HG02610 (cell line): ENCODE results near the gene CCT6A.
"Not testable (repeated sequence)": the region's sequence is repeated elsewhere in the genome, so short reads cannot be mapped to it uniquely, and the experiment has no call there.

ENCODE experiments used
- ATAC-seq: cut with Tn5 transposase; IDR thresholded peaks from one replicate; pipeline ENCODE4 v1.9.1; 2021; ENCODE audit warnings: mild to moderate bottlenecking, moderate library complexity; ENCODE audit not compliant: unreplicated experiment

The CCT6A gene

GRCh38 chr7:56051053-56051338 lies 569 bp upstream of the CCT6A start:
- ATAC-seq = no peak

GRCh38 chr7:56053379-56053778 lies 1.8 kb downstream of the CCT6A start:
- ATAC-seq = no peak

DNA sequence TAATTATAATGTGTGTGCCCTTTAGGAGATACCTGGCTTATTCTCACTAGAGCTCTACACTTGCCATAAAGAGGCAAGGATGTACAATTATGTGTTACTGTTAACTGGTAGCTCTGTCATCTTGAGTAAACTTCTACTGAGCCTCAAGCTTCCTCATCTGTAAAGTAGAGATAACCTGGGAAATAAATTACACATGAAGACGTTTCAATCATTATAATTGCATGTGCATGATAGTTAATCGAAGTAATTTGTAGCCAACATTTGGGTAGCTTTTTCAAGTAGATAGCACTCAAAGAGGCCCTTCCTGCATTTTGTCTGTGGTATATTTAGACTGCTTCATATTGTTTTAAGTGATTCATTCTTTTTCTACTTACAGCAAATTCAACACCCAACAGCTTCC lies 2.4 kb downstream of the CCT6A start:
- no peak for ATAC-seq

- no peak for ATAC-seq
These were observed 10.8 kb downstream of the CCT6A start for GRCh38 chr7:56062382-56062781.

DNA sequence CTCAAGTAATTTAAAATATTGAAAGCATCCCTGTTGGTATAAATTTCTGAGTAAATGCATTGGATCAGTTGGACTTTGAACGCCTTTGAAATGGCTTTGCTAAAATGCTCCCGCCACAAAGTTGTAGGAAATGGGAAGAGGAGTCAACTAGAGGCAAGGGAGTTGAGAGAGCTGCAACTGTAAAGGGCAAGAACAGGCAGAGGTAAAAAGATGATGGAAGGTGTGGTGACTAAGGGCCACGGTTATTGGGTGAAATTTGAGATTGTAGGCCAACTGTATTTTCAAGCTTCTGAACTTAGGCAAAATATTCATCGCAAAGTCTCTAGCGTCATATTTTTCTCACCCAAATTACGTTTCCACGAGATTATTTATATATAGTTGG lies 11.9 kb downstream of the CCT6A start:
- ATAC-seq = no peak

- ATAC-seq = peak; percentile 90
These were observed 12.5 kb downstream of the CCT6A start, which contains the start of gene SUMF2 for GRCh38 chr7:56063882-56064625. SUMF2 (plus strand) TSS chr7:56064286; CDS start chr7:56064312, 26 bp downstream.

DNA sequence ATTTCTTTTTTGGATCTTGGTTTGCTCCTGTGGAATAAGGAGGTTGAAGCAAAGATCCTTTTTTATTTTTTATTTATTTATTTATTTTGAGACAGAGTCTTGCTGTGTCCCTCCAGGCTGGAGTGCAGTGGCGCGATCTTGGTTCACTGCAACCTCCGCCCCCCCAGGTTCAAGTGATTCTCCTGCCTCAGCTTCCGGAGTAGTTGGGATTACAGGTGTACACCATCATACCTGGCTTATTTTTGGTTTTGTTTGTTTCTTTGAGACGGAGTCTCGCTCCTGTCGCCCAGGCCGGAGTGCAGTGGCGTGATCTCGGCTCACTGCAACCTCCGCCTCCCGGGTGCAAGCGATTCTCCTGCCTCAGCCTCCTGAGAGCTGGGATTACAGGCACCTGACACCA lies 14.8 kb downstream of the CCT6A start:
- not testable (repeated sequence) for ATAC-seq

GRCh38 chr7:56074371-56074791 lies 22.8 kb downstream of the CCT6A start:
- peak; percentile 86 for ATAC-seq

- ATAC-seq = no peak
These were observed 26.1 kb downstream of the CCT6A start for GRCh38 chr7:56077681-56078080.

GRCh38 chr7:56078196-56078595 lies 26.6 kb downstream of the CCT6A start:
- no peak for ATAC-seq

- no peak for ATAC-seq
These were observed 28.1 kb downstream of the CCT6A start for GRCh38 chr7:56079450-56080185.

DNA sequence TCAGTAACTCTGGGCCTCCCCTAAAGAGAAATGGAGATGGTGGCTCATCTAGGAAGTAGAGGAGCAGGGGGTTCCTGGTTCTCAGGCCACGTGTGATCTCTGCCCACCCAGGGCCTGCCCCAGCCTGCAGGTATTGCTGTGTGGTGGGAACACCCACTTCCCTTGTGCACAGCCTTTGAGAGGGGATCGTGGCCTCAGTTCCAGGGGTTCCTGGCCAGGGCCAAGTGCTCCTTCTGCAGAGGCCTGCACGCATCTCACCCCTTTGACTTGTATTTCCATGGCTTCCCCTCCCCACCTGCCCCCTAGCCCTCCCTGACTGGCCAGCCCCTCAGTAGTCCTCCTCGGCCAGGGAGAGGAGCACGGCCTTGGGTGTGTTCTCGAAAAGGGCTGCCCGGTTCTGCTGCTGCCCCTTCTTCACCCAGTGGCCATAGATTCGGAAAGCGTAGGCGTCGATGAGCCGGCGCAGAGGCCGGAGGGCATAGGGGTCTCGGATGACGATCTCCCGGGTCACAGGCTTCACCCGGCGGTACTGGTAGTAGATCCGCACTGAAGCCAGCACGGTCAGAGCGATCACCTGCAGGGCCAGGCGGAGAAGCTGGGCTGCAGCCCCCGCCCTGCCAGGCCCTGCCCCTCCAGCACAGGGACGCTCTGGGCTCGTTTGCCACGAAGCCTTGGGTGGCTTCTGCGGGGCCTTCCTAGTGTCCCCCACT lies 29.3 kb downstream of the CCT6A start:
- not testable (repeated sequence) for ATAC-seq

- no peak for ATAC-seq
These were observed 30.2 kb downstream of the CCT6A start for GRCh38 chr7:56081626-56082340.

GRCh38 chr7:56083150-56083785 lies 31.7 kb downstream of the CCT6A start:
- no peak for ATAC-seq

GRCh38 chr7:56086761-56087160 lies 35.2 kb downstream of the CCT6A start:
- no peak for ATAC-seq

- no peak for ATAC-seq
These were observed 35.9 kb downstream of the CCT6A start for GRCh38 chr7:56087445-56087844.

- no peak for ATAC-seq
These were observed 40.0 kb downstream of the CCT6A start for GRCh38 chr7:56091591-56091990.

GRCh38 chr7:56092388-56092787 lies 40.8 kb downstream of the CCT6A start:
- ATAC-seq = not testable (repeated sequence)

DNA sequence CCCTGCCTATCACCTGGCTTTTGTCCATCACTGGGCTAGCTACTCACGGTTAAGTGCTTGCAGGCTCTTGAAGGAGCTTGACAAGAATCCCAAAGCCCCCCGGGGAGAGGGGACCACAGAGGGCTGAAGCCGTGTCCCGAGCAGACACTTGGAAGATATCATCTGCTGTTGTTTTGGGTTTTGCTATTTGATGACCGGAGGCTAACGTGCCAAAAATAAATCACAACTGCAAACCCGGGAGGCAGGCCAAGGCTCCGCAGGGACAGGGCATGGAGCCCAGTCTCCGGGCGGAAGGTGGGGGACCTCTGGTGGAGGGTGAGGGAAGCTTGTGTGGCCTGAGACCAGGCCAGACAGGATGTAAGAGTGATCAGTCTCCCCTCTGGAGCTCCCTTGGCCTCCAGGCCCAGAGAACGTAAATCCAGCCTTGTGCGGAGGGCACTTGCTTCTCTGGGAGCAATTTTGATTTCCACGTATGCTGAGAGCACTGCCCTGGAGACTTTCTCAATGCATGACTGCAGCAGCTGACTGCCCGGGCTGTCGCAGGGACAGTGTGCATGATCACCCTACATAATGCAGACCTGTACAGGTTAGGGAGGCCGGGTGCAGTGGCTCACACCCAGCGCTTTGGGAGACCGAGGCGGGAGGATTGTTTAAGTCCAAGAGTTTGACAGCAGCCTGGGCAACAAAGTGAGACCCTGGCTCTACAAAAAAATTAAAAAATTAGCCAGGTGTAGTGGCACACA lies 41.4 kb downstream of the CCT6A start, which contains the start of gene PHKG1:
Gene PHKG1 (minus strand): TSS at position 164 of the 743 bp plus-strand sequence. CDS start 4,011 bp downstream, outside the sequence.
- no peak for ATAC-seq

DNA sequence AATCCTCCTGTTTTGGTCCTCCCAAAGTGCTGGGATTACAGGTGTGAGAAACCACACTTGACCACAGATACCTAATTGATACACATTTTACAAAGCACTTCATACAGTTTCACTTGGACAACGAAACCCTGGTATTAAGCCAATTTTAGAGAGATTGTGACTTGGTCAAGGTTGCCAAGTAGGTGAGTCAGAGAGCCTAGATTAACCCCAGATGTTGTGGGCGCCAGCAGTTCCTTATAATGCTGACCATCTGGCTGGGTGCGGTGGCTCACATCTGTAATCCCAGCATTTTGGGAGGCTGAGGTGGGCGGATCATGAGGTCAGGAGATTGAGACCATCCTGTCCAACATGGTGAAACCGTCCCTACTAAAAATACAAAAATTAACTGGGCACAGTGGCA lies 46.1 kb downstream of the CCT6A start:
- ATAC-seq = no peak
